Muscle of leg (tissue), 11 donors: ENCODE results near the gene SLC24A1. TPM values are rescaled to one million over a fixed set of nuclear protein-coding genes. Genes with fewer than 3 reads are reported as not detected.

Experiments
- DNase-seq: peaks from one replicate; pipeline ENCODE4 v3.0.0; 2013
- H3K27ac ChIP-seq: one replicate; pipeline ENCODE4 v1.5.1; 2013; ENCODE audit warnings: mild to moderate bottlenecking, low read length, control low read depth
- H3K27me3 ChIP-seq: one replicate; pipeline ENCODE4 v1.6.1; 2013; ENCODE audit warnings: low read length; ENCODE audit not compliant: control insufficient read depth, insufficient read depth
- H3K36me3 ChIP-seq: one replicate; pipeline ENCODE4 v1.6.1; 2013; ENCODE audit warnings: low read length; ENCODE audit not compliant: control insufficient read depth, insufficient read depth
- H3K4me1 ChIP-seq: one replicate; pipeline ENCODE4 v1.6.1; 2013; ENCODE audit warnings: low read length; ENCODE audit not compliant: control insufficient read depth, insufficient read depth
- H3K4me3 ChIP-seq: one replicate; pipeline ENCODE4 v1.5.1; 2013; ENCODE audit warnings: low read length, control low read depth
- H3K9me3 ChIP-seq: replicated peaks from 2 replicates; pipeline ENCODE4 v1.6.1; 2013; ENCODE audit warnings: low read depth, low read length; ENCODE audit not compliant: control insufficient read depth
- whole genome bisulfite sequencing: methylation state at CpG from one replicate; pipeline ENCODE4 v1.1.5; 2013; ENCODE audit warnings: missing lambda C conversion rate; ENCODE audit not compliant: insufficient coverage; 5-methylcytosine and 5-hydroxymethylcytosine counted together
- polyA plus RNA-seq, 8 donors: library from polyadenylated mRNA; unstranded; fragments of 120-200 nt; gene quantifications; one replicate each; pipeline versions ENCODE4 v1.2.1 to v1.2.3, GENCODE V29; 2013; ENCODE audit warnings: inconsistent platforms in 1 of 8, low replicate concordance in 1 of 8; ENCODE audit not compliant: insufficient read length in 8 of 8, insufficient read depth in 1 of 8
- total RNA-seq: library from RNA; stranded (reverse); fragments of 120-200 nt; gene quantifications from one replicate; pipeline ENCODE4 v1.2.4, GENCODE V29; 2013

The SLC24A1 gene
- total and polyA plus RNA-seq, 9 donors = 5.5 to 13.5 (median 7.2) TPM

- Histone ChIP-seq H3K36me3 (no peaks in the 10 kb centered on the region), H3K4me3 (no peak overlapping the region), H3K27ac (no peak overlapping the region), H3K4me1 (no peaks in the 10 kb centered on the region), H3K27me3 (no peaks in the 10 kb centered on the region), H3K9me3 (no peaks in the 10 kb centered on the region)
- no CpG with 5 or more reads among the region's 5 CpGs for WGBS
- DNase-seq = no peak
Measured at GRCh38 chr15:65618560-65619109, 3.1 kb upstream of the SLC24A1 start.

DNA sequence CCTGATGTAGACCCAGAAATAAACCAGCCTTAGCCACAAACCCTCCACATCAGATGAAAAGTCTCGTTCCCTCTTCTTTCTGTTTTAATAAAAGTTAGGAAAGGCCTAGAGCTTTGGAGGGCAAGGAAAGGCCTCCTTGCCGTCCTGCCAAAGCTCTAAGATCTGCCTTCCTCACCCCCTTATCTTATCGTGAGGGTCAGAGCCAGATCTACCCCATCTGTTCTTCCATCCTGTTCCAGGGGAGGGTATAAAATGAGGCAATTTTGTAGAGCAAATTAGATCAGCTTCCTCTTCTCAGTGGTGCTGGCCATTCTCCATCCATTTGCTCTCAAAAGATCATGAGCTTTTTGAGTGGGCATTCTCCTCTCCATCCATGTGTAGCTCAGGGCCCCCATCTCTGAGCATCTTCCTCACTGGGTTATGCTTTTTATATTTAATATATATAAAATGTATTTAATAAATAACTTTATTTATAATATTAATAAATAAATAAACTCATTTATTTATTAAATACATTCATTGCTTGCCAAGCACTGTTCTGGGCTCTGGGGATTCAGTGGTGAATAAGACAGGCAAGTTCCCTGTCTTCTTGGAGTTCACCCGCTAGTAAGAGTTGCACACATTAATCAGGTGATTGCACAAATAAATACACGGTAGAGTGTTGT, 2.0 kb upstream of the SLC24A1 start:
- H3K4me3 ChIP-seq = no peak overlapping the region
- no peaks in the 10 kb centered on the region for H3K27me3 ChIP-seq
- no peak overlapping the region for H3K27ac ChIP-seq
- WGBS = no CpG with 5 or more reads among the region's 5 CpGs
- DNase-seq = no peak
- H3K9me3 ChIP-seq = no peaks in the 10 kb centered on the region
- no peaks in the 10 kb centered on the region for H3K4me1 ChIP-seq
- peaks cover 8% of the 10 kb centered on the region for H3K36me3 ChIP-seq

- Histone ChIP-seq H3K27me3 (no peaks in the 10 kb centered on the region), H3K4me3 (no peak overlapping the region), H3K9me3 (no peaks in the 10 kb centered on the region), H3K27ac (no peak overlapping the region), H3K36me3 (peaks cover 16% of the 10 kb centered on the region), H3K4me1 (no peaks in the 10 kb centered on the region)
- DNase-seq = no peak
- 60% methylated on average over 1 of the region's 2 CpGs for WGBS
Measured at GRCh38 chr15:65620833-65621232, 905 bp upstream of the SLC24A1 start.

DNA sequence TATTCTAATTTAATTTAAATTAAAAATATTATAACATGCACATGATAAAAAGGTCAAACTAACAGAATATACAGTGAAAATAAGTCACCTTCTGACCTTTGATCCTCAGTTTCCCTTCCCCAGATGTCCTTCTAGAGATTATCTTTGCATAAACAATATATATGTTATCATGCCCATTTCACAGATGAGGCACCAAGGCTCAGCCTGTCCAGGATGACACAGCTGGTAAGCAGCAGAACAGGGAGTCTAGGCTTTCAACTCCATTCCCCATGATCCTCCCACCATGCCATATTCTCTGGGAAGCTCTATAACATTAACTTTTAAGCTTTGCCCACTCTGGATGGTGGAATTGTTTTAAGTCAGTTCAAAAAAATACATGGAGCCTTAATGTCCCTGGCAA, 1.4 kb downstream of the SLC24A1 start:
- H3K9me3 ChIP-seq = no peaks in the 10 kb centered on the region
- H3K4me1 ChIP-seq = no peaks in the 10 kb centered on the region
- peaks cover 16% of the 10 kb centered on the region for H3K36me3 ChIP-seq
- no peak overlapping the region for H3K4me3 ChIP-seq
- H3K27me3 ChIP-seq = no peaks in the 10 kb centered on the region
- H3K27ac ChIP-seq = no peak overlapping the region
- no peak for DNase-seq

- no peaks in the 10 kb centered on the region for H3K27me3 ChIP-seq
- no peak overlapping the region for H3K4me3 ChIP-seq
- DNase-seq = no peak
- 59% methylated on average over 3 of the region's 4 CpGs for WGBS
- H3K27ac ChIP-seq = no peak overlapping the region
- H3K9me3 ChIP-seq = no peaks in the 10 kb centered on the region
- no peaks in the 10 kb centered on the region for H3K4me1 ChIP-seq
- H3K36me3 ChIP-seq = peaks cover 16% of the 10 kb centered on the region
Measured at GRCh38 chr15:65626856-65627255, 5.1 kb downstream of the SLC24A1 start.

GRCh38 chr15:65629548-65629947, 7.8 kb downstream of the SLC24A1 start:
- no peaks in the 10 kb centered on the region for H3K9me3 ChIP-seq
- no peak for DNase-seq
- peaks cover 10% of the 10 kb centered on the region for H3K36me3 ChIP-seq
- H3K27ac ChIP-seq = no peak overlapping the region
- H3K4me3 ChIP-seq = no peak overlapping the region
- no peaks in the 10 kb centered on the region for H3K27me3 ChIP-seq
- no CpG with 5 or more reads among the region's 3 CpGs for WGBS
- H3K4me1 ChIP-seq = no peaks in the 10 kb centered on the region

GRCh38 chr15:65630760-65631159, 9.0 kb downstream of the SLC24A1 start:
- WGBS = 90% methylated on average over 2 of the region's 5 CpGs
- DNase-seq = no peak

GRCh38 chr15:65631503-65631902, 9.8 kb downstream of the SLC24A1 start:
- Histone ChIP-seq H3K36me3 (no peaks in the 10 kb centered on the region), H3K4me3 (no peak overlapping the region), H3K9me3 (no peaks in the 10 kb centered on the region), H3K27me3 (no peaks in the 10 kb centered on the region), H3K27ac (no peak overlapping the region), H3K4me1 (no peaks in the 10 kb centered on the region)
- DNase-seq = no peak
- WGBS = 100% methylated on average over 4 of the region's 6 CpGs

More at GRCh38 chr15:65630760-65631159, 9.0 kb downstream of the SLC24A1 start:
- H3K9me3 ChIP-seq = no peaks in the 10 kb centered on the region
- no peaks in the 10 kb centered on the region for H3K36me3 ChIP-seq
- H3K4me3 ChIP-seq = no peak overlapping the region
- no peak overlapping the region for H3K27ac ChIP-seq
- no peaks in the 10 kb centered on the region for H3K4me1 ChIP-seq
- no peaks in the 10 kb centered on the region for H3K27me3 ChIP-seq

DNA sequence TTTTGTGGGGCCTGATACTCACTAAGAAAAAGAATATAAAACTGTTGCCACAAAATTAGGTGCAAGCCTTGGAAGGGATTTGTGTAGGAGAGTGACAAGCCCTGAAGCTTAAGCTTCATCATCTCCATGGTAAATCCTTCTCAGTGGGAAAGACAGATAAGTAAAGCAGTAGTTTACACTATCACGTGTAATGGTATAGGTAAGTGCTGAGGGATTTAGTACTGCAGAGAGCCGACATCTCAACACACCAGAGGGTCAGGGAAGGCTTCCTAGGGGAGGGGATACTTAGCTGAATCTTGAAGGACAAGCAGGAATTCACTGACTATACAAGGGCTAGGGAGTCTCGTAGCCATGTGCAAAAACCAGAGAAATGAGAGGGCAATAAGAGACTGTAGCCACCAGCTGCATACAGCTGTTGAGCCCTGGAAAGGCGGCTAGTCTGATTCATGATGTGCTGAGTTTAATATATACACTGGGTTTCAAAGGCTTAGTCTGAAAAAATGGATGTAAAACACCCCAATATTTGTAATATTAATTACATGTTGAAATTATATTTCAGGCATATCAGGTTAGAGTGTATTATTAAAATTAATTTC, 11.1 kb downstream of the SLC24A1 start:
- Histone ChIP-seq H3K9me3 (no peaks in the 10 kb centered on the region), H3K36me3 (no peaks in the 10 kb centered on the region), H3K4me1 (no peaks in the 10 kb centered on the region), H3K27me3 (no peaks in the 10 kb centered on the region), H3K27ac (no peak overlapping the region), H3K4me3 (no peak overlapping the region)
- no peak for DNase-seq
- WGBS = 63% methylated on average over 3 of the region's 4 CpGs

- no peaks in the 10 kb centered on the region for H3K36me3 ChIP-seq
- no peaks in the 10 kb centered on the region for H3K9me3 ChIP-seq
- H3K27me3 ChIP-seq = no peaks in the 10 kb centered on the region
- no peak overlapping the region for H3K27ac ChIP-seq
- DNase-seq = no peak
- no peaks in the 10 kb centered on the region for H3K4me1 ChIP-seq
- 54% methylated on average over 2 of the region's 2 CpGs for WGBS
- H3K4me3 ChIP-seq = no peak overlapping the region
Measured at GRCh38 chr15:65633752-65634151, 12.0 kb downstream of the SLC24A1 start.
